A673 (cell line): ENCODE data around the gene OR2C1. TPM values are rescaled to one million over a fixed set of nuclear protein-coding genes. Genes with fewer than 3 reads are reported as not detected.

Source experiments
- BruUV-seq: library from RNA; stranded (reverse); fragments of 400-500 nt; replicated peaks from 2 replicates; lab custom pipeline; 2021; lab: Mats Ljungman, UMichigan
- CTCF ChIA-PET: fragments of 300-600 bp; sonication (Branson Sonifier 250); formaldehyde crosslinking; loops from one replicate; lab custom pipeline; 2022; ENCODE audit warnings: antibody characterized with exemption; lab: Charles Lee
- POLR2A ChIA-PET: fragments of 300-600 bp; sonication (Branson Sonifier 250); formaldehyde crosslinking; loops from one replicate; lab custom pipeline; 2022; ENCODE audit warnings: antibody characterized with exemption; ENCODE audit not compliant: low non-redundant PET; lab: Charles Lee
- DNase-seq: peaks from one replicate; pipeline ENCODE4 v3.0.0-alpha.2; 2015; ENCODE audit warnings: low spot score
- H3K27ac ChIP-seq: fragments of 200-600 bp; sonication (generic); 2 replicates; pipeline ENCODE4 v1.5.1; 2016; ENCODE audit warnings: mixed run types, low read depth, mild to moderate bottlenecking, mixed read lengths, antibody characterized with exemption, low read length; ENCODE audit not compliant: poor library complexity, severe bottlenecking
- H3K27me3 ChIP-seq: fragments of 200-600 bp; sonication (generic); replicated peaks from 2 replicates; pipeline ENCODE4 v1.6.1; 2017; ENCODE audit warnings: mixed run types, low read depth, mild to moderate bottlenecking, mixed read lengths, antibody characterized with exemption, low read length; ENCODE audit not compliant: insufficient read depth, poor library complexity
- H3K36me3 ChIP-seq: fragments of 200-600 bp; sonication (generic); 2 replicates; pipeline ENCODE4 v1.6.1; 2016; ENCODE audit warnings: mixed run types, mild to moderate bottlenecking, mixed read lengths, antibody characterized with exemption, low read length; ENCODE audit not compliant: insufficient read depth, poor library complexity, severe bottlenecking
- H3K4me1 ChIP-seq: fragments of 200-600 bp; sonication (generic); 2 replicates; pipeline ENCODE4 v1.6.1; 2017; ENCODE audit warnings: mixed run types, mild to moderate bottlenecking, mixed read lengths, antibody characterized with exemption, low read length; ENCODE audit not compliant: insufficient read depth, poor library complexity, severe bottlenecking
- H3K4me3 ChIP-seq: fragments of 200-600 bp; sonication (generic); 2 replicates; pipeline ENCODE4 v1.5.1; 2016; ENCODE audit warnings: low read depth, mixed run types, mild to moderate bottlenecking, mixed read lengths, low read length; ENCODE audit not compliant: poor library complexity, severe bottlenecking
- H3K9me3 ChIP-seq: fragments of 200-600 bp; sonication (generic); 2 replicates; pipeline ENCODE4 v1.6.1; 2016; ENCODE audit warnings: mixed run types, low read depth, mild to moderate bottlenecking, mixed read lengths, antibody characterized with exemption, low read length; ENCODE audit not compliant: poor library complexity, severe bottlenecking
- EZH2 ChIP-seq: fragments of 200-600 bp; sonication (generic); IDR thresholded peaks from 2 replicates; pipeline ENCODE4 v1.6.1; 2017; ENCODE audit warnings: borderline replicate concordance, low read depth, mild to moderate bottlenecking, mixed read lengths, antibody characterized with exemption, low read length; ENCODE audit not compliant: poor library complexity, severe bottlenecking
- intact Hi-C: fragments of 100-400 bp; cut with micrococcal nuclease; formaldehyde crosslinking; loops from one replicate; pipeline ENCODE4 v1.10.0; 2022; ENCODE audit not compliant: unreplicated experiment
- total RNA-seq: library from RNA; stranded (reverse); gene quantifications from 2 replicates; pipeline ENCODE4 v1.2.3, GENCODE V29; 2021
- TF ChIP-seq, protein P1 (sequence below): fragments of 300-800, 200-600 bp; sonication (generic); conservative IDR thresholded peaks from 2 replicates; pipeline ENCODE4 v1.5.1; 2017; ENCODE audit warnings: low read depth, mild to moderate bottlenecking, antibody characterized with exemption, low read length, moderate library complexity, mixed read lengths

The OR2C1 gene
- total RNA-seq, 1 experiment from 2014 or later: not detected

DNA sequence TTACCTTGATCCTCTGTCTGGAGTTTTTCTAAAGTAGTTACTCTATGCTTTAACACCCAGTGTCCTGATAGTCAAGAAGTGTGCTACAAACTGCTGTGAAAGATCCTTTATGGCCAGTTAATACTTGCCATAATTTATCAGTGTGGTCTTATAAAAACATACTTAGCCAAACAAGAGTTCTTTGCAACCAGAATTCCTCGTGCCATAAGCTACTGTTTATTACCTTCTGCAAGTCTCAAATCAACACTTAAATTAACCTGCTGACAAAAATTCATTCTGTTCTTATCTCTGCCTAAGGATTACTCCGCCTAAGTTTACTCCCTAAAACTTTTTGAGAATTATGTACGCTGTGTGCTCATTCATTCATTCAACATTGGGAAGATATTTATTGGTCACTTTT lies 27.6 kb upstream of the OR2C1 start:
- no peaks in the 10 kb centered on the region for H3K4me1 ChIP-seq
- no peak for DNase-seq
- H3K27ac ChIP-seq: no peak overlapping the region
- no TSS peak for BruUV-seq
- ChIA-PET POLR2A (no interaction called here), CTCF (no interaction called here)
- H3K4me3 ChIP-seq: no peak overlapping the region
- H3K27me3 ChIP-seq: no peaks in the 10 kb centered on the region
- intact Hi-C loops: no loop called here
- no peak for TF ChIP-seq EZH2
- TF ChIP-seq, protein P1, sequence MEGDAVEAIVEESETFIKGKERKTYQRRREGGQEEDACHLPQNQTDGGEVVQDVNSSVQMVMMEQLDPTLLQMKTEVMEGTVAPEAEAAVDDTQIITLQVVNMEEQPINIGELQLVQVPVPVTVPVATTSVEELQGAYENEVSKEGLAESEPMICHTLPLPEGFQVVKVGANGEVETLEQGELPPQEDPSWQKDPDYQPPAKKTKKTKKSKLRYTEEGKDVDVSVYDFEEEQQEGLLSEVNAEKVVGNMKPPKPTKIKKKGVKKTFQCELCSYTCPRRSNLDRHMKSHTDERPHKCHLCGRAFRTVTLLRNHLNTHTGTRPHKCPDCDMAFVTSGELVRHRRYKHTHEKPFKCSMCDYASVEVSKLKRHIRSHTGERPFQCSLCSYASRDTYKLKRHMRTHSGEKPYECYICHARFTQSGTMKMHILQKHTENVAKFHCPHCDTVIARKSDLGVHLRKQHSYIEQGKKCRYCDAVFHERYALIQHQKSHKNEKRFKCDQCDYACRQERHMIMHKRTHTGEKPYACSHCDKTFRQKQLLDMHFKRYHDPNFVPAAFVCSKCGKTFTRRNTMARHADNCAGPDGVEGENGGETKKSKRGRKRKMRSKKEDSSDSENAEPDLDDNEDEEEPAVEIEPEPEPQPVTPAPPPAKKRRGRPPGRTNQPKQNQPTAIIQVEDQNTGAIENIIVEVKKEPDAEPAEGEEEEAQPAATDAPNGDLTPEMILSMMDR: no peak
- H3K36me3 ChIP-seq: no peaks in the 10 kb centered on the region
- no peaks in the 10 kb centered on the region for H3K9me3 ChIP-seq

DNA sequence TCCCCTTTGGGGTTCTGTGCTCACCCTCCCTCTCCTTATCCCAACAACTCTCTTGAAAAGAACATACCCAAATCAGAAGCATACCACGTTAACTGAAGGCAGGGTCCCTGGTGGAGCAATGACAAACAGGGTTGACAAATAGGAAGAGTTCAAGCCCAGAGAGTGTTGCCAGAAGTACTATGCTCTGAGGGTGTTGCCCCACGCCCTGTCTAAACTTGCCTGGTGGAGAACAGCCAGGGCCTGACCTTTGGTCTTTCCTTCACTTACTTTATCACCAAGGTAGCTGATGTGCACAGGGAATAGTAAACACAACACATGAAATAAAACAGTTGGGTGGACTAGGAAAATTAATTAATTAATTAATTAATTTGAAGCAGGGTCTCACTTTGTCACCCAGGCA lies 27.0 kb upstream of the OR2C1 start:
- intact Hi-C loops: no loop called here
- Histone ChIP-seq H3K27ac (no peak overlapping the region), H3K9me3 (no peaks in the 10 kb centered on the region), H3K4me3 (no peak overlapping the region), H3K36me3 (no peaks in the 10 kb centered on the region), H3K4me1 (no peaks in the 10 kb centered on the region), H3K27me3 (no peaks in the 10 kb centered on the region)
- CTCF ChIA-PET: no interaction called here
- TF ChIP-seq, protein P1: no peak
- TF ChIP-seq EZH2: no peak
- POLR2A ChIA-PET: no interaction called here
- BruUV-seq: no TSS peak
- no peak for DNase-seq

DNA sequence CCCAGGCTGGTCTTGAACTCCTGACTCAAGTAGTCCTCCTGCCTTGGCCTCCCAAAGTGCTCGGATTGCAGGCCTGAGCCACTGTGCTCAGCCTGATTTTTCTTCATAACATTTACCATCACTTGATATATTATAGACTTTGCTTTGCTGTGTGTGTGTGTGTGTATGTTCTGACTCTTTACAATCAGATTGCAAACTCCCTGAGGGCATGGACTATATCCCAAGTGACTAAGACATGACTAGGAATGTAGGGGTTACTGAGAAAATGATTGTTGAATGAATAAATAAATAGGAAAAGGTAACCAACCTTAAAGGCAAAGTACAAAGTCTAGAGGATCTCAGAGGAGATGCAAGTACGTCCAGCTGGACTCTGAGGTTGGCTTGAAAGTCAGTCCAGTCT lies 9.6 kb upstream of the OR2C1 start:
- ChIA-PET POLR2A (no interaction called here), CTCF (no interaction called here)
- no peak overlapping the region for H3K27ac ChIP-seq
- no peak for DNase-seq
- TF ChIP-seq EZH2: no peak
- no peaks in the 10 kb centered on the region for H3K9me3 ChIP-seq
- intact Hi-C loops: no loop called here
- no peaks in the 10 kb centered on the region for H3K36me3 ChIP-seq
- no TSS peak for BruUV-seq
- no peaks in the 10 kb centered on the region for H3K27me3 ChIP-seq
- no peak overlapping the region for H3K4me3 ChIP-seq
- H3K4me1 ChIP-seq: no peaks in the 10 kb centered on the region

DNA sequence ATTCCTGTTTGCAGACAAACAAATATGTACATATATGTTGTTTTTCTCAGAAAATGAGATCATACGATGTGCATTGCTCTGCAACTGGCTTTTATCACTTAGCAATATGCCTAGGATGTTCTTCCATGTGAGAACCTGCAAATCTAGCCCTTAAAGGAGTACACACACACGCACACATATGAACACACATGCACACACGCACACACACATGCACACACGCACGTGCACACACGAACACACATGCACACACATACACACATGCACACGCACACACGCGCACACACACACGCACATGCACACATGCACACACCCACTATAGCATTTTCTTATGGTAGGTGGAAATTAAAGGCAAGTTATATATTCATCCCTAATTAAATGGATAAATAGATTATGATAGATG lies 8.1 kb upstream of the OR2C1 start:
- Histone ChIP-seq H3K4me3 (no peak overlapping the region), H3K36me3 (no peaks in the 10 kb centered on the region), H3K27ac (no peak overlapping the region), H3K27me3 (no peaks in the 10 kb centered on the region), H3K4me1 (no peaks in the 10 kb centered on the region), H3K9me3 (no peaks in the 10 kb centered on the region)
- BruUV-seq: no TSS peak
- no peak for DNase-seq
- TF ChIP-seq, protein P1: no peak
- TF ChIP-seq EZH2: no peak
- CTCF ChIA-PET: no interaction called here
- intact Hi-C loops: no loop called here
- POLR2A ChIA-PET: no interaction called here
